ENCODE data around the gene HSBP1.

Gene HSBP1

DNA sequence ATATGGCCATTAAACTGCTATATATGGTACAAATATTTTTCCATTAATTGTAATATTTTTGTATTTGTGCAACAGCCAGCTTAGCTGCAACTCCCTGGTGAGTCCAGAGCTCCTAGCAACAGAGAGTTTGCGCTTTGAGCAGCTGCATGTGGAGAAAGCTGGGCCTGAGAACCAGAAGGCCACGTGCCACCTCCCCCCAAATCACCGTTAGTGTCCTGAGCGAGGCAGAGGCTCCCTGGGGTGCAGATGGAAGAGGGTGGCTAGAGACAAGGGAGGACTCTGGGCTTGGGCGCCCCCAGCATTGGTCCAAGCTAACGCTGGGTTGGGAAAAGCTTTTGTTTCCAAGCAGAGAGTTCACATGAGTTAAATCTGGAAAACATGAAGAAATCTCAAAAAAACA is 41.6 kb downstream of the HSBP1 start:
- TF ChIP-seq, protein P1, sequence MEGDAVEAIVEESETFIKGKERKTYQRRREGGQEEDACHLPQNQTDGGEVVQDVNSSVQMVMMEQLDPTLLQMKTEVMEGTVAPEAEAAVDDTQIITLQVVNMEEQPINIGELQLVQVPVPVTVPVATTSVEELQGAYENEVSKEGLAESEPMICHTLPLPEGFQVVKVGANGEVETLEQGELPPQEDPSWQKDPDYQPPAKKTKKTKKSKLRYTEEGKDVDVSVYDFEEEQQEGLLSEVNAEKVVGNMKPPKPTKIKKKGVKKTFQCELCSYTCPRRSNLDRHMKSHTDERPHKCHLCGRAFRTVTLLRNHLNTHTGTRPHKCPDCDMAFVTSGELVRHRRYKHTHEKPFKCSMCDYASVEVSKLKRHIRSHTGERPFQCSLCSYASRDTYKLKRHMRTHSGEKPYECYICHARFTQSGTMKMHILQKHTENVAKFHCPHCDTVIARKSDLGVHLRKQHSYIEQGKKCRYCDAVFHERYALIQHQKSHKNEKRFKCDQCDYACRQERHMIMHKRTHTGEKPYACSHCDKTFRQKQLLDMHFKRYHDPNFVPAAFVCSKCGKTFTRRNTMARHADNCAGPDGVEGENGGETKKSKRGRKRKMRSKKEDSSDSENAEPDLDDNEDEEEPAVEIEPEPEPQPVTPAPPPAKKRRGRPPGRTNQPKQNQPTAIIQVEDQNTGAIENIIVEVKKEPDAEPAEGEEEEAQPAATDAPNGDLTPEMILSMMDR (IDR thresholded peaks at IDR 0.05; ENCODE audit: low read depth, low read length, missing control alignments) = no peak
- no peak overlapping the region for H3K27ac ChIP-seq
- in situ Hi-C loops (cut with HindIII; ENCODE audit: low pct_ligation_motif_present, low sequenced_read_pairs) = no loop called here
- no peaks in the 10 kb centered on the region for H3K27me3 ChIP-seq (replicated peaks)
- no peak overlapping the region for H3K4me3 ChIP-seq (ENCODE audit: low read depth, low read length)
- DNase-seq = no peak
- H3K36me3 ChIP-seq (replicated peaks) = no peaks in the 10 kb centered on the region

DNA sequence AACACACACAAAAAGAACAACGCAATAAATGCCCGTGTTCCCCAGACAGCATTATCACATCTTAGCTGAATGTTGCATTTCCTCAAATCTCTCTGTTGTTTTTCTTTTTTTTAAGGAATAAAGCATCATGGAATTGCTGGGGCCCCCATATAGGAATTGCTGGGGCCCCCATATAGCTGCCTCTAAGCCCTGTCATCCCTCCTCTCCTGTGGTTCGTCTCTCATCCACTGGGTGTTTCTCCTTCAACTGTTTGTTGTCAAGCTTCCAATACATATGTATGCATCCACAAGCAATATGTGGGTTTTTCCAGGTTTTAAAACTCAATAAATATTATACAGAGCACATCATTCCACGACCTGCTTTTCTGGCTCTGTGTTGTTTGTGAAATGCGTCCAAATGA is 43.2 kb downstream of the HSBP1 start:
- Histone ChIP-seq H3K36me3 (replicated peaks) (no peaks in the 10 kb centered on the region), H3K27ac (no peak overlapping the region), H3K4me3 (ENCODE audit: low read depth, low read length) (no peak overlapping the region), H3K27me3 (replicated peaks) (no peaks in the 10 kb centered on the region)
- no peak for DNase-seq
- in situ Hi-C loops (cut with HindIII; ENCODE audit: low pct_ligation_motif_present, low sequenced_read_pairs) = no loop called here
- TF ChIP-seq, protein P1 (IDR thresholded peaks at IDR 0.05; ENCODE audit: low read depth, low read length, missing control alignments) = no peak

DNA sequence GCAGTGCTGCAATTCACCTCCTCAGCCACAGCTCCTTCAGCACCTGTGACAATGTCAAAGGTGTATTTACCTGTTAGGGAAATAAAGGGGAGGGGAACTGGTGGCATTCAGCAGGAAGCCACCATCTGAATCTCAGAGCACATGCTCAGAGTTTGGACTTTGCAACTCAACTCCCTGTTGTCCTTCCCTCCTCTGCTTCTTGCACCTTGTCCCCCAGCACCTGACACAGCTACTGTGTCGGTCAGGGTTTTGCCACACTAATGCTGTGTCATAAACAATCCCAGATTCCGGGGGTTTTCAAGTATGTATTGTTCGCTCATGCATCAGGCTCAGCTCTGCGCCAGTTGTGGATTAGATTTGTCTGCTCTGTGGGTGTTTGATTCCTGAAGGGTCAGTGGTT is 43.7 kb downstream of the HSBP1 start:
- no peak for DNase-seq
- H3K4me3 ChIP-seq (ENCODE audit: low read depth, low read length) = no peak overlapping the region
- no peaks in the 10 kb centered on the region for H3K27me3 ChIP-seq (replicated peaks)
- H3K36me3 ChIP-seq (replicated peaks) = no peaks in the 10 kb centered on the region
- in situ Hi-C loops (cut with HindIII; ENCODE audit: low pct_ligation_motif_present, low sequenced_read_pairs) = no loop called here
- TF ChIP-seq, protein P1 (IDR thresholded peaks at IDR 0.05; ENCODE audit: low read depth, low read length, missing control alignments) = no peak
- no peak overlapping the region for H3K27ac ChIP-seq

DNA sequence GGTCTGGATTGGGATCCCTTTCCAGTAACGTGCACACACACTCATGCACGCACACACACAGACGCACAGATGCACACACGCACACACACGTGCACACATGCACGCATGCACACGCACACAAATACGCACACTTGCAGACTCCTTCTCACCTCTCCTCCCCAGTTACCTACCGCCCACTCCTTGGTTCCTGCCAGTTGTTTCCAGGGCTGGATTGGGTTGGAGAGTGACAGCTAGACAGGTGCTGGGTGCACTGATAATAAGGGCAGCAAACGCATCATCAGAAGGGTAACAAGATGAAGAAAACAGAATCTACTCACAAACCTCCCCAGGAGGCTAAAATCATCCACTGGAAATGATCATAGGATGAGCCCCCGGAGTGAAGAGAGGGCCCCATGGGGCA is 45.0 kb downstream of the HSBP1 start:
- no peaks in the 10 kb centered on the region for H3K27me3 ChIP-seq (replicated peaks)
- in situ Hi-C loops (cut with HindIII; ENCODE audit: low pct_ligation_motif_present, low sequenced_read_pairs) = no loop called here
- no peak overlapping the region for H3K27ac ChIP-seq
- H3K36me3 ChIP-seq (replicated peaks) = no peaks in the 10 kb centered on the region
- TF ChIP-seq, protein P1 (IDR thresholded peaks at IDR 0.05; ENCODE audit: low read depth, low read length, missing control alignments) = no peak
- DNase-seq = no peak
- H3K4me3 ChIP-seq (ENCODE audit: low read depth, low read length) = no peak overlapping the region

DNA sequence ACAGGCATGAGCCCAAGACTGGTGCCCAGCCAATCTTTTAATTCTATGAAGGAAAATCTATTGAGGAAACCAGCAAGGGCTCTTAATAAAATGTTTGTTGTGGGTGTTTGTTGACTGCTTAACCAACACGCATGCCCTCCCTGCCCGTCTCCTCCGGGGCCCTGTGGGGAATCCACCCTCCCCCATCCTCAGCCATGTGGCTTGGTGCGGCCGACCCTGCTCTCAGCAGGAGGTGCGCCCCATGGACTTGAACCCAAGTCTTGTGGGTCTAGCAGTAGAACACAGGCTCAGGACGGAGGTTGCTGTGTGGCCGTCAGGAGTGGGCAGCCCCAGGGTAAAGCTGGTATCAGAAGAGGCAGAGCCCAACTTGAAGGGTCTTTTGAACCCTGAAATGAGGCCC is 46.1 kb downstream of the HSBP1 start:
- DNase-seq = no peak
- TF ChIP-seq, protein P1 (IDR thresholded peaks at IDR 0.05; ENCODE audit: low read depth, low read length, missing control alignments) = no peak
- Histone ChIP-seq H3K36me3 (replicated peaks) (no peaks in the 10 kb centered on the region), H3K27me3 (replicated peaks) (no peaks in the 10 kb centered on the region), H3K4me3 (ENCODE audit: low read depth, low read length) (no peak overlapping the region), H3K27ac (no peak overlapping the region)
- in situ Hi-C loops (cut with HindIII; ENCODE audit: low pct_ligation_motif_present, low sequenced_read_pairs) = no loop called here

DNA sequence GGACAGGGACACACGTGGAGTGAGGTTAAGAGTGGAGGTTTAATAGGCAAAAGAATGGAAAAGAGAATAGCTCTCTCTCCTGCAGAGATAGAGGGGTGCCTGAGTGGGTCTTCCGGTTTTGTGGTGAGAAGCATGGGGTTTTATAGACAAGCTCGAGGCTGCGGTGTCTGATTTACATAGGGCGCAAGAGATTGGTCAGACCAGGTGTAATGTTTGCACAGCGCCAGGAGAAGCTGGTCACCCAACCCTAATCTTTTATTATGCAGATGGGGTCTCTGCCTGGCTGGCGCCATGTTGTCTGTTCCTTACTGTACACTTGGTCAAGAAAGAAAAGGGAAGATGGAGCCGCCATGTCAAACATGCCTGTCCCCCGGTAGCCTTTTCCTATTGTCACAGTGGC is 46.6 kb downstream of the HSBP1 start:
- H3K27ac ChIP-seq = no peak overlapping the region
- no peaks in the 10 kb centered on the region for H3K36me3 ChIP-seq (replicated peaks)
- TF ChIP-seq, protein P1 (IDR thresholded peaks at IDR 0.05; ENCODE audit: low read depth, low read length, missing control alignments) = no peak
- H3K4me3 ChIP-seq (ENCODE audit: low read depth, low read length) = no peak overlapping the region
- no peak for DNase-seq
- in situ Hi-C loops (cut with HindIII; ENCODE audit: low pct_ligation_motif_present, low sequenced_read_pairs) = no loop called here
- no peaks in the 10 kb centered on the region for H3K27me3 ChIP-seq (replicated peaks)
